SK-N-SH (cell line): Measurements from ENCODE around the gene ELF3. TPM values are rescaled to one million over a fixed set of nuclear protein-coding genes. Genes with fewer than 3 reads are reported as not detected.
A peak's percentile ranks its signal among the peaks of the same experiment; 100 is the strongest.

Experiments
- CTCF ChIA-PET: fragments of 300-600, 350-600 bp; formaldehyde crosslinking; extraction: SDS; loops from one replicate; lab custom pipeline; 2021; lab: Yijun Ruan, JAX
- POLR2A ChIA-PET: fragments of 350-600 bp; sonication (Branson Sonifier 250); formaldehyde crosslinking; extraction: SDS; loops from one replicate; lab custom pipeline; 2020; ENCODE audit warnings: antibody characterized with exemption, inconsistent platforms; lab: Yijun Ruan, JAX
- DNase-seq: peaks from one replicate; pipeline ENCODE4 v3.0.0; 2012
- H2AFZ ChIP-seq: fragments of 200-600 bp; sonication (generic); 2 replicates; pipeline ENCODE4 v1.8.1; 2016; ENCODE audit warnings: antibody characterized with exemption, mild to moderate bottlenecking, low read depth
- H3F3A ChIP-seq: fragments of 200-600 bp; sonication (generic); replicated peaks from 2 replicates; pipeline ENCODE3; 2016; ENCODE audit warnings: antibody characterized with exemption, mild to moderate bottlenecking; ENCODE audit not compliant: insufficient read depth
- H3K27ac ChIP-seq, 2 experiments: fragments of 200-500 bp in 1 of 2; fragments of 200-600 bp in 1 of 2; sonication (Bioruptor generic) in 1 of 2; sonication (generic), shearing (Covaris generic) in 1 of 2; 2 replicates each; pipeline versions ENCODE4 v1.5.1 to v1.6.1; 2014 to 2016; ENCODE audit warnings: low read depth in 2 of 2, inconsistent platforms in 1 of 2, low read length in 1 of 2, mild to moderate bottlenecking in 1 of 2, mixed read lengths in 1 of 2
- H3K27me3 ChIP-seq: fragments of 200-600 bp; sonication (generic), shearing (Covaris generic); 2 replicates; pipeline ENCODE4 v1.6.1; 2016; ENCODE audit warnings: mixed run types; ENCODE audit not compliant: insufficient read depth
- H3K36me3 ChIP-seq, 2 experiments: fragments of 200-500 bp in 1 of 2; fragments of 200-600 bp in 1 of 2; sonication (Bioruptor generic) in 1 of 2; sonication (generic) in 1 of 2; replicated peaks in 1 of 2; 2 replicates each; pipeline versions ENCODE3 to v1.5.1; 2014 to 2016; ENCODE audit warnings: low read length in 1 of 2, mild to moderate bottlenecking in 1 of 2; ENCODE audit not compliant: insufficient read depth in 2 of 2, control insufficient read depth in 1 of 2
- H3K4me1 ChIP-seq, 2 experiments: fragments of 200-500 bp in 1 of 2; fragments of 200-600 bp in 1 of 2; sonication (Bioruptor generic) in 1 of 2; sonication (generic), shearing (Covaris generic) in 1 of 2; 2 replicates each; pipeline versions ENCODE4 v1.5.1 to v1.6.1; 2014 to 2016; ENCODE audit warnings: low read depth in 1 of 2, low read length in 1 of 2, mixed run types in 1 of 2; ENCODE audit not compliant: insufficient read depth in 2 of 2, control insufficient read depth in 1 of 2
- H3K4me2 ChIP-seq: fragments of 200-600 bp; sonication (generic), shearing (Covaris generic); 2 replicates; pipeline ENCODE4 v1.6.1; 2017; ENCODE audit warnings: mixed run types
- H3K4me3 ChIP-seq, 2 experiments: fragments of 200-500 bp in 1 of 2; fragments of 200-600 bp in 1 of 2; sonication (Bioruptor generic) in 1 of 2; sonication (generic), shearing (Covaris generic) in 1 of 2; 2 replicates each; pipeline versions ENCODE4 v1.5.1 to v1.8.1; 2014 to 2016; ENCODE audit warnings: low read depth in 2 of 2, inconsistent platforms in 1 of 2, low read length in 1 of 2, mild to moderate bottlenecking in 1 of 2, mixed read lengths in 1 of 2, moderate library complexity in 1 of 2
- H3K79me2 ChIP-seq: fragments of 200-600 bp; sonication (generic); 2 replicates; pipeline ENCODE4 v1.8.1; 2017; ENCODE audit warnings: mild to moderate bottlenecking; ENCODE audit not compliant: insufficient read depth
- H3K9ac ChIP-seq: fragments of 200-600 bp; sonication (generic); 2 replicates; pipeline ENCODE4 v1.6.1; 2017; ENCODE audit warnings: mixed run types
- H3K9me2 ChIP-seq: fragments of 200-600 bp; sonication (generic); 2 replicates; pipeline ENCODE4 v1.6.1; 2017; ENCODE audit warnings: mixed run types
- H3K9me3 ChIP-seq: fragments of 200-600 bp; sonication (generic); 2 replicates; pipeline ENCODE4 v1.6.1; 2017; ENCODE audit warnings: mixed run types, mild to moderate bottlenecking, moderate library complexity
- H4K20me1 ChIP-seq: fragments of 200-600 bp; sonication (generic); 2 replicates; pipeline ENCODE4 v1.6.1; 2017; ENCODE audit warnings: mild to moderate bottlenecking, mixed run types; ENCODE audit not compliant: insufficient read depth
- CHD2 ChIP-seq: fragments of 150-350 bp; IDR thresholded peaks from 2 replicates; pipeline ENCODE4 v1.6.1; 2018; ENCODE audit warnings: low read length; ENCODE audit not compliant: partially characterized antibody
- EZH2phosphoT487 ChIP-seq: fragments of 200-600 bp; sonication (generic); IDR thresholded peaks from 2 replicates; pipeline ENCODE4 v1.6.1; 2017; ENCODE audit warnings: low read depth, mixed run types, mild to moderate bottlenecking, antibody characterized with exemption, moderate library complexity, borderline replicate concordance
- FOXJ3 ChIP-seq: sonication (generic); formaldehyde crosslinking; IDR thresholded peaks from 2 replicates; pipeline ENCODE4 v1.5.1; 2020; ENCODE audit warnings: mild to moderate bottlenecking, missing genetic modification reagents
- FOXM1 ChIP-seq: IDR thresholded peaks from 2 replicates; pipeline ENCODE4 v1.4.0; 2012; ENCODE audit warnings: low read depth, mild to moderate bottlenecking
- GABPA ChIP-seq: IDR thresholded peaks from 2 replicates; pipeline ENCODE4 v1.4.0; 2012; ENCODE audit warnings: low read depth, mild to moderate bottlenecking
- IRF3 ChIP-seq: fragments of 150-350 bp; IDR thresholded peaks from 2 replicates; pipeline ENCODE4 v1.6.1; 2016; ENCODE audit warnings: mild to moderate bottlenecking, low read depth, low read length
- MAX ChIP-seq: IDR thresholded peaks from 2 replicates; pipeline ENCODE4 v1.4.0; 2012; ENCODE audit warnings: low read depth
- MEF2A ChIP-seq: IDR thresholded peaks from 2 replicates; pipeline ENCODE4 v1.4.0; 2012; ENCODE audit warnings: low read depth, borderline replicate concordance
- MXI1 ChIP-seq: IDR thresholded peaks from 2 replicates; pipeline ENCODE4 v1.6.1; 2012; ENCODE audit warnings: mild to moderate bottlenecking, low read depth, low read length, improper control_type of control experiment
- NFIC ChIP-seq: IDR thresholded peaks from 2 replicates; pipeline ENCODE4 v1.4.0; 2012; ENCODE audit warnings: borderline replicate concordance
- RCOR1 ChIP-seq: fragments of 150-350 bp; IDR thresholded peaks from 2 replicates; pipeline ENCODE4 v1.6.1; 2017; ENCODE audit warnings: antibody characterized with exemption, low read length
- REST ChIP-seq: IDR thresholded peaks from 2 replicates; pipeline ENCODE4 v1.6.1; 2012; ENCODE audit warnings: mild to moderate bottlenecking, low read depth, low read length, moderate library complexity
- RFX5 ChIP-seq: IDR thresholded peaks from 2 replicates; pipeline ENCODE4 v1.6.1; 2012; ENCODE audit warnings: mild to moderate bottlenecking, improper control_type of control experiment, low read length
- RXRA ChIP-seq: IDR thresholded peaks from 2 replicates; pipeline ENCODE4 v1.4.0; 2012; ENCODE audit warnings: low read depth, mild to moderate bottlenecking, borderline replicate concordance
- SIN3A ChIP-seq: IDR thresholded peaks from 2 replicates; pipeline ENCODE4 v1.6.1; 2012; ENCODE audit warnings: low read depth, mild to moderate bottlenecking, low read length, moderate library complexity, borderline replicate concordance
- TAF1 ChIP-seq: IDR thresholded peaks from 2 replicates; pipeline ENCODE4 v1.6.1; 2012; ENCODE audit warnings: low read depth, mild to moderate bottlenecking, low read length, moderate library complexity, borderline replicate concordance
- TCF12 ChIP-seq: IDR thresholded peaks from 2 replicates; pipeline ENCODE4 v1.4.0; 2012
- USF2 ChIP-seq: fragments of 150-350 bp; IDR thresholded peaks from 2 replicates; pipeline ENCODE4 v1.6.1; 2017; ENCODE audit warnings: antibody characterized with exemption, low read length, low read depth, borderline replicate concordance
- YY1 ChIP-seq: IDR thresholded peaks from 2 replicates; pipeline ENCODE4 v1.4.0; 2012; ENCODE audit warnings: low read depth, mild to moderate bottlenecking
- ZBTB33 ChIP-seq: IDR thresholded peaks from 2 replicates; pipeline ENCODE4 v1.4.0; 2012; ENCODE audit warnings: low read depth, borderline replicate concordance
- WGBS: methylation state at CpG from one replicate; pipeline ENCODE4 v1.1.6; 2017; ENCODE audit warnings: low lambda C conversion rate; 5-methylcytosine and 5-hydroxymethylcytosine counted together
- polyA plus RNA-seq, 3 experiments: library from polyadenylated mRNA; depleted of rRNA; stranded (reverse); fragments of >200 nt; gene quantifications; 2 replicates each; pipeline ENCODE4 v1.2.3, GENCODE V29; 2012

The ELF3 gene
- polyA plus RNA-seq, 1 of the 3 experiments (the other 2 are of a cell fraction) = 0.10 TPM

- Histone ChIP-seq H2AFZ (no peak overlapping the region), H3K9me3 (no peaks in the 10 kb centered on the region), H3K9me2 (no peaks in the 10 kb centered on the region), H3K9ac (no peak overlapping the region), H3F3A (peaks cover 65% of the 10 kb centered on the region), H3K36me3 (peaks cover 57 to 85% of the 10 kb centered on the region in 2 experiments), H3K27me3 (no peaks in the 10 kb centered on the region), H3K79me2 (peaks cover 46% of the 10 kb centered on the region), H3K4me3 (no peak overlapping the region), H4K20me1 (no peaks in the 10 kb centered on the region), H3K27ac (no peak overlapping the region), H3K4me2 (no peak overlapping the region), H3K4me1 (no peaks in the 10 kb centered on the region)
- WGBS = 94% methylated on average over 1 of the region's 1 CpG
- POLR2A ChIA-PET = interaction anchor here (1.4 kb wide), 1 partner anchor 9 kb away, joined by 3 read pairs; the partner anchor contains the start of gene TIMM17A
- TF ChIP-seq EZH2phosphoT487 (no peak), RFX5 (no peak), TCF12 (peak; percentile 24; the same call in 1 of the 2 replicates), FOXM1 (no peak), SIN3A (no peak)
- no peak for DNase-seq
- CTCF ChIA-PET = interaction anchor here (0.8 to 7.5 kb wide), 6 partner anchors 9 to 87 kb away, joined by 3 to 88 read pairs (median 6); no protein-coding TSS in a partner anchor
Measured at GRCh38 chr1:201964261-201964660, 46.1 kb upstream of the ELF3 start.

GRCh38 chr1:201966171-201966570 is 44.2 kb upstream of the ELF3 start:
- H3K9me2 ChIP-seq = no peaks in the 10 kb centered on the region
- no peak overlapping the region for H3K27ac ChIP-seq
- no peak overlapping the region for H2AFZ ChIP-seq
- CTCF ChIA-PET = interaction anchor here (1.0 to 7.5 kb wide), 4 partner anchors 68 to 436 kb away, joined by 3 to 88 read pairs (median 5); no protein-coding TSS in a partner anchor
- H3K36me3 ChIP-seq = peaks cover 68 to 88% of the 10 kb centered on the region in 2 experiments
- no peaks in the 10 kb centered on the region for H3K27me3 ChIP-seq
- no peaks in the 10 kb centered on the region for H4K20me1 ChIP-seq
- H3K4me2 ChIP-seq = no peak overlapping the region
- POLR2A ChIA-PET = no interaction called here
- peaks cover 70% of the 10 kb centered on the region for H3F3A ChIP-seq
- H3K9me3 ChIP-seq = no peaks in the 10 kb centered on the region
- no peak overlapping the region for H3K9ac ChIP-seq
- no peak for DNase-seq
- whole genome bisulfite sequencing = 97% methylated on average over 5 of the region's 5 CpGs
- H3K4me3 ChIP-seq = no peak overlapping the region
- H3K4me1 ChIP-seq = no peaks in the 10 kb centered on the region; a peak in 1 of 4 replicates
- peaks cover 29% of the 10 kb centered on the region; the same call in 1 of the 2 replicates for H3K79me2 ChIP-seq
- no peak for TF ChIP-seq USF2
- no peak for TF ChIP-seq TCF12
- TF ChIP-seq RFX5 = no peak
- no peak for TF ChIP-seq FOXM1
- TF ChIP-seq MXI1 = no peak
- TF ChIP-seq TAF1 = no peak
- no peak for TF ChIP-seq RCOR1
- TF ChIP-seq YY1 = no peak
- TF ChIP-seq IRF3 = no peak
- TF ChIP-seq ZBTB33 = no peak
- no peak for TF ChIP-seq MEF2A
- TF ChIP-seq FOXJ3 (CRISPR knock-in tag) = no peak
- no peak for TF ChIP-seq REST
- no peak for TF ChIP-seq NFIC
- no peak for TF ChIP-seq EZH2phosphoT487
- no peak for TF ChIP-seq GABPA
- no peak for TF ChIP-seq CHD2
- TF ChIP-seq RXRA = no peak
- TF ChIP-seq MAX = no peak
- TF ChIP-seq SIN3A = no peak
- TF ChIP-seq, all 33 proteins: peak for 0
